ENCODE results near the gene ARID1B. TPM values are rescaled to one million over a fixed set of nuclear protein-coding genes. Genes with fewer than 3 reads are reported as not detected.

Gene ARID1B
- total and polyA plus RNA-seq, 2 of the 4 experiments (the other 2 are of a cell fraction), result 14.5 to 20.1 TPM

DNA sequence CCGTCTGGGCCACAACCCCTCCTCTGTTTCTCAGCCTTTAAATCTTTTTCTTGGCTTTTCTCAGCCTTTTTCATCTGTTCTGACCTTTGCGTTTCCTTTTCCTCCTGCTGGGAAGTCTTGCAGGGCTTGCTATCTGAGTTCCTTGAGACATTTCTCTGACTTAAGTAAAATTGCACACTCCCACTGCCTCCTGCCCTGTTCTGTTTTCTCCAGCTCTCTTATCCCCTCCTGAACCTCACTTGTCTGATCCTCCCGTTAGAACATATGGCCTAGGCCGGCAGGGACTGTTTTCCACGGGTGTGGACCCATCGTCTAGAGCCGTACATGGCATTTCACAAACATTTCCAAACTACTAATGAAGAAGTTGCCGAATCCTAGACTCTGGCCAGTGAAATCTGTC lies 63.0 kb downstream of the ARID1B start:
- H3K4me3 ChIP-seq (ENCODE audit: insufficient read depth, low read depth, low read length), result no peak overlapping the region

More for the DNA sequence above, 63.0 kb downstream of the ARID1B start:
- H3K14ac ChIP-seq (replicated peaks; ENCODE audit: low read depth, low read length), result no peak overlapping the region
- H3K9ac ChIP-seq (ENCODE audit: low read depth, low read length), result no peak overlapping the region
- H3K18ac ChIP-seq (ENCODE audit: low read depth, low read length), result no peak overlapping the region
- H3K4me1 ChIP-seq (ENCODE audit: control insufficient read depth, insufficient read depth, low read length), result peaks cover 15% of the 10 kb centered on the region
- no peak overlapping the region for H2AK9ac ChIP-seq (replicated peaks; ENCODE audit: low read depth, low read length, poor library complexity)
- no peaks in the 10 kb centered on the region for H3K27me3 ChIP-seq (ENCODE audit: control insufficient read depth, insufficient read depth, low read length)
- H3K27ac ChIP-seq (ENCODE audit: insufficient read depth, low read length), result no peak overlapping the region
- in situ Hi-C loops (cut with MboI; ENCODE audit: low sequenced_read_pairs), result no loop called here
- ATAC-seq (ENCODE audit: low read depth) (no peak), DNase-seq (no peak)
- H2BK20ac ChIP-seq (ENCODE audit: low read depth, low read length), result no peak overlapping the region
- no peaks in the 10 kb centered on the region for H3K9me3 ChIP-seq (ENCODE audit: control insufficient read depth, insufficient read depth, low read length)
- dilution Hi-C loops (cut with HindIII; ENCODE audit: low sequenced_read_pairs, unreplicated experiment), result no loop called here
- no peak overlapping the region for H2AFZ ChIP-seq (replicated peaks; ENCODE audit: low read length, poor library complexity)
- peaks cover 30% of the 10 kb centered on the region for H3K9me1 ChIP-seq (ENCODE audit: insufficient read depth, low read length)
- H3K23ac ChIP-seq (ENCODE audit: low read depth, low read length), result no peak overlapping the region; the same call in 1 of the 2 replicates
- POLR2A ChIA-PET (ENCODE audit: unreplicated experiment), result no interaction called here
- H4K20me1 ChIP-seq (ENCODE audit: insufficient read depth, low read length), result peaks cover 59% of the 10 kb centered on the region
- H4K91ac ChIP-seq (ENCODE audit: insufficient read depth, low read depth, low read length), result no peak overlapping the region
- CTCF ChIA-PET, result interaction anchor here (1.0 kb wide), 1 partner anchor 52 kb away, joined by 3 read pairs; no protein-coding TSS in a partner anchor
- peaks cover 37 to 78% of the 10 kb centered on the region in 2 experiments for H3K79me1 ChIP-seq (ENCODE audit: low read depth in 1 of 2, low read length in 2 of 2)
- H2AK5ac ChIP-seq (ENCODE audit: low read depth, low read length), result no peak overlapping the region
- no peak overlapping the region for H2BK15ac ChIP-seq (ENCODE audit: low read depth, low read length)
- TF ChIP-seq SMC3 (IDR thresholded peaks at IDR 0.05; ENCODE audit: low read depth, low read length) (no peak), ELK1 (IDR thresholded peaks at IDR 0.05; ENCODE audit: borderline replicate concordance, low read depth, low read length) (no peak), MAZ (IDR thresholded peaks at IDR 0.05; ENCODE audit: borderline replicate concordance, low read depth, low read length) (no peak), FOS (IDR thresholded peaks at IDR 0.05; ENCODE audit: low read depth, low read length) (no peak), NFE2L2 (IDR thresholded peaks at IDR 0.05; ENCODE audit: low read depth, low read length) (no peak)
- H3K56ac ChIP-seq (ENCODE audit: extremely low read depth, insufficient read depth, low read length), result no peak overlapping the region
- H3K4ac ChIP-seq (ENCODE audit: low read depth, low read length), result 0 out of 2 replicates have a peak overlapping the region, but pooled peaks have one; percentile 3
- H3K4me2 ChIP-seq (ENCODE audit: low read depth, low read length), result no peak overlapping the region
- H4K8ac ChIP-seq (ENCODE audit: low read depth in 2 of 2, low read length in 2 of 2), result no peak overlapping the region
- H4K5ac ChIP-seq (ENCODE audit: low read depth, low read length), result no peak overlapping the region
- no TSS peak for BruUV-seq (replicated peaks)
- peaks cover 6% of the 10 kb centered on the region for H3K36me3 ChIP-seq (ENCODE audit: control insufficient read depth, insufficient read depth, low read length)
- no peak overlapping the region for H2BK5ac ChIP-seq (ENCODE audit: low read depth, low read length, poor library complexity, severe bottlenecking)
- WGBS, 2 experiments (ENCODE audit: extremely low coverage in 2 of 2, insufficient read length in 1 of 2), result 64% methylated on average over 6 of the region's 8 CpGs; no CpG with 5 or more reads in 1 of the 2 experiments
- intact Hi-C loops (cut with micrococcal nuclease), result no loop called here
- no peak overlapping the region for H2BK120ac ChIP-seq (ENCODE audit: low read depth, low read length)

Data from IMR-90 (cell line).